Right lobe of liver (tissue), 6 donors: ENCODE results near the gene IL13RA1. TPM values are rescaled to one million over a fixed set of nuclear protein-coding genes. Genes with fewer than 3 reads are reported as not detected.

Source experiments
- ATAC-seq, 4 donors: fragments of 200-7000 bp; cut with Tn5 transposase; one replicate each; pipeline ENCODE4 v1.9.1; 2020; ENCODE audit warnings: mild to moderate bottlenecking in 4 of 4, moderate library complexity in 4 of 4
- DNase-seq, 3 donors: peaks; one replicate each; pipeline ENCODE4 v3.0.0-alpha.2; 2020
- H3K27ac ChIP-seq, 3 donors: fragments of 200-600 bp; one replicate each; pipeline ENCODE4 v1.8.0; 2022
- H3K27me3 ChIP-seq, 2 donors: fragments of 200-600 bp; one replicate each; pipeline ENCODE4 v1.8.0; 2022
- H3K36me3 ChIP-seq, 4 donors: fragments of 200-600 bp; sonication (generic) in 1 of 4; one replicate each; pipeline versions ENCODE4 v1.5.1 to v1.8.0; 2017 to 2022; ENCODE audit warnings: control low read depth in 1 of 4
- H3K4me1 ChIP-seq, 4 donors: fragments of 200-600 bp; sonication (generic) in 1 of 4; one replicate each; pipeline versions ENCODE4 v1.5.1 to v1.8.0; 2017 to 2022; ENCODE audit warnings: control low read depth in 1 of 4
- H3K4me3 ChIP-seq, 3 donors: fragments of 200-600 bp; one replicate each; pipeline ENCODE4 v1.8.0; 2022
- H3K9me3 ChIP-seq, 4 donors: fragments of 200-600 bp; sonication (generic) in 1 of 4; one replicate each; pipeline versions ENCODE4 v1.5.1 to v1.8.0; 2017 to 2022; ENCODE audit warnings: control low read depth in 1 of 4
- CTCF ChIP-seq, 4 donors: fragments of 200-600 bp in 3 of 4; fragments of 450-650 bp in 1 of 4; IDR thresholded peaks; one replicate each; pipeline versions ENCODE4 v1.5.1 to v1.8.0; 2016 to 2022; ENCODE audit warnings: antibody characterized with exemption in 4 of 4, mild to moderate bottlenecking in 2 of 4
- POLR2A ChIP-seq: fragments of 450-650 bp; IDR thresholded peaks from one replicate; pipeline ENCODE4 v1.6.1; 2017; ENCODE audit warnings: antibody characterized with exemption, mild to moderate bottlenecking
- WGBS: methylation state at CpG from one replicate; pipeline ENCODE4 v1.1.6; 2018; ENCODE audit warnings: low coverage, low lambda C conversion rate; ENCODE audit not compliant: insufficient coverage; ENCODE audit errors: missing lambda C conversion rate; 5-methylcytosine and 5-hydroxymethylcytosine counted together
- intact Hi-C, 2 donors: fragments of 100-400 bp; cut with DNase I; formaldehyde crosslinking; loops; one replicate each; pipeline versions ENCODE4 v1.11.2 to v1.14.1; 2022
- total RNA-seq, 6 experiments: library from RNA; depleted of rRNA in 2 of 6; stranded (reverse); fragments of >200 nt in 2 of 6; fragmentation: NEBNext Ultra II Directional in 3 of 6; extraction: Animal tissue kit (Norgen Biotek cat#: 25700) in 3 of 6; gene quantifications; one replicate each; pipeline versions ENCODE4 v1.1.0 to v1.2.4, GENCODE V29; 2016 to 2023
- donor health status: DM: no; HTN: yes; CAD: no.
- donor health status: DM: no; HTN: no; CAD: no.
- donor health status: DM: no; HTN: no; CAD: no.
- donor health status: DM: no; HTN: yes; CAD: no.
- donor health status: DM: no; HTN: yes; CAD: no.

IL13RA1 gene
- total RNA-seq, 6 experiments from 2014 or later: 54.6 to 115 (median 74.7) TPM

GRCh38 chrX:118758511-118758910 is 31.1 kb downstream of the IL13RA1 start:
- Histone ChIP-seq H3K9me3 (no peaks in the 10 kb centered on the region), H3K27me3 (no peaks in the 10 kb centered on the region), H3K4me1 (peaks cover 0 to 6% (median 0%) of the 10 kb centered on the region in 4 donors), H3K27ac (no peak overlapping the region), H3K36me3 (peaks cover 0 to 6% (median 0%) of the 10 kb centered on the region in 4 donors), H3K4me3 (no peak overlapping the region)
- WGBS: 15% methylated on average over 2 of the region's 2 CpGs
- no peak for ATAC-seq
- intact Hi-C loops: no loop called here
- DNase-seq: no peak
- no peak for TF ChIP-seq POLR2A
- no peak for TF ChIP-seq CTCF (IDR thresholded peaks at IDR 0.05)

- Histone ChIP-seq H3K36me3 (peaks cover 0 to 6% (median 1%) of the 10 kb centered on the region in 4 donors), H3K4me3 (no peak overlapping the region), H3K9me3 (no peaks in the 10 kb centered on the region), H3K4me1 (peaks cover 0 to 6% (median 0%) of the 10 kb centered on the region in 4 donors), H3K27me3 (no peaks in the 10 kb centered on the region), H3K27ac (no peak overlapping the region)
- DNase-seq (no peak), ATAC-seq (peak in 3 of 4 donors; percentile 30 to 50 (median 44))
- TF ChIP-seq POLR2A (no peak), CTCF (IDR thresholded peaks at IDR 0.05) (no peak)
- intact Hi-C loops: no loop called here
- WGBS: 39% methylated on average over 3 of the region's 3 CpGs
Measured at GRCh38 chrX:118760025-118760424, 32.6 kb downstream of the IL13RA1 start.

DNA sequence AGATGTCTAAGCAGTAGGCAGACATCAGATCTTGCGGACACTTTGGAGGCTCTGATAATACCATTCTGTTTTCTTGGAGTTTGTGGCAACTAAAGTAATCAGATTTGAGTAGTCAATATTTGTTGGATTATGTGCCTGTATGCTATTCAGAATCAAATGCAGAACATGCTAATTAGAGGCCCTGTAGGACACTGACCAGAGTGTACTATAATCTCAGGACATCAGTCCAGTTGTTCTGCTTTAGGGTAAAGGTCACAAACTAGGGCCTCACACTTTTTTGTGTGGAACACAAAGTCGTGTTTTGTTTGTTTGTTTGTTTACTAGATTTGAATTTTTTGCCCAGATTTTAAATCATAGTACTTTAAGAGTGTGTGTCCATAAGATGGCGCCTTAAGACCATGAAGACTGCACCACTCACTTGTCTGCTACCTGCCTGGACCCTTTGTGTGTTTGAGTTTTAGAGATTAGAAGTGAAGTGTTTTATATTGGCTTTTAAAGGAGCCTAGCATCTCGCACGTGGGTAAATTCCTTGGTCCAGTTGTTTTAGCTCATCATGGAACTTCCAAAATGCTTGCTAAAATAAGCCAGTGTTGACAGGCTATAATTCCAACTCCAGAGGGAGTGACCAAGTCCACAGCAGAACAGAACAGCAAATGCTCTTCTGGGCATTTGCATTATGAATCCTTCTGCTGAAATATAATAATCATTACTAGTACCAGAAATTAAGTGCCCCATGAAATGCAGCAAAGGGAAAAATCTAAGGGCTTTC is 34.7 kb downstream of the IL13RA1 start:
- TF ChIP-seq POLR2A (no peak), CTCF (IDR thresholded peaks at IDR 0.05) (no peak)
- WGBS: 33% methylated on average over 5 of the region's 5 CpGs
- peak in 3 of 4 donors; percentile 33 to 56 (median 53) for ATAC-seq
- no peak for DNase-seq
- Histone ChIP-seq H3K9me3 (no peaks in the 10 kb centered on the region), H3K4me3 (no peak overlapping the region), H3K36me3 (peaks cover 0 to 6% (median 1%) of the 10 kb centered on the region in 4 donors), H3K27ac (no peak overlapping the region), H3K27me3 (no peaks in the 10 kb centered on the region), H3K4me1 (peaks cover 0 to 6% (median 0%) of the 10 kb centered on the region in 4 donors)
- intact Hi-C loops: no loop called here

- DNase-seq (no peak), ATAC-seq (no peak)
- TF ChIP-seq POLR2A (no peak), CTCF (IDR thresholded peaks at IDR 0.05) (no peak)
- Histone ChIP-seq H3K9me3 (no peaks in the 10 kb centered on the region), H3K4me1 (peaks cover 0 to 6% (median 0%) of the 10 kb centered on the region in 4 donors), H3K36me3 (peaks cover 0 to 14% (median 2%) of the 10 kb centered on the region in 4 donors), H3K4me3 (no peak overlapping the region), H3K27ac (no peak overlapping the region), H3K27me3 (no peaks in the 10 kb centered on the region)
- intact Hi-C loops: no loop called here
- WGBS: 93% methylated on average over 1 of the region's 1 CpG
Measured at GRCh38 chrX:118763489-118763888, 36.1 kb downstream of the IL13RA1 start.
